Tongue (tissue), 2 donors: Measurements from ENCODE around the gene SH3GLB1. TPM values are rescaled to one million over a fixed set of nuclear protein-coding genes. Genes with fewer than 3 reads are reported as not detected.
A peak's percentile ranks its signal among the peaks of the same experiment; 100 is the strongest.

ENCODE experiments used
- DNase-seq: peaks from one replicate; pipeline ENCODE4 v3.0.0-alpha.2; 2015
- total RNA-seq: library from RNA; depleted of rRNA; stranded (reverse); fragments of >200 nt; gene quantifications from one replicate; pipeline ENCODE4 v1.2.3, GENCODE V29; 2014

The SH3GLB1 gene
- total RNA-seq, 1 donor from 2014 or later, result 119 TPM

DNA sequence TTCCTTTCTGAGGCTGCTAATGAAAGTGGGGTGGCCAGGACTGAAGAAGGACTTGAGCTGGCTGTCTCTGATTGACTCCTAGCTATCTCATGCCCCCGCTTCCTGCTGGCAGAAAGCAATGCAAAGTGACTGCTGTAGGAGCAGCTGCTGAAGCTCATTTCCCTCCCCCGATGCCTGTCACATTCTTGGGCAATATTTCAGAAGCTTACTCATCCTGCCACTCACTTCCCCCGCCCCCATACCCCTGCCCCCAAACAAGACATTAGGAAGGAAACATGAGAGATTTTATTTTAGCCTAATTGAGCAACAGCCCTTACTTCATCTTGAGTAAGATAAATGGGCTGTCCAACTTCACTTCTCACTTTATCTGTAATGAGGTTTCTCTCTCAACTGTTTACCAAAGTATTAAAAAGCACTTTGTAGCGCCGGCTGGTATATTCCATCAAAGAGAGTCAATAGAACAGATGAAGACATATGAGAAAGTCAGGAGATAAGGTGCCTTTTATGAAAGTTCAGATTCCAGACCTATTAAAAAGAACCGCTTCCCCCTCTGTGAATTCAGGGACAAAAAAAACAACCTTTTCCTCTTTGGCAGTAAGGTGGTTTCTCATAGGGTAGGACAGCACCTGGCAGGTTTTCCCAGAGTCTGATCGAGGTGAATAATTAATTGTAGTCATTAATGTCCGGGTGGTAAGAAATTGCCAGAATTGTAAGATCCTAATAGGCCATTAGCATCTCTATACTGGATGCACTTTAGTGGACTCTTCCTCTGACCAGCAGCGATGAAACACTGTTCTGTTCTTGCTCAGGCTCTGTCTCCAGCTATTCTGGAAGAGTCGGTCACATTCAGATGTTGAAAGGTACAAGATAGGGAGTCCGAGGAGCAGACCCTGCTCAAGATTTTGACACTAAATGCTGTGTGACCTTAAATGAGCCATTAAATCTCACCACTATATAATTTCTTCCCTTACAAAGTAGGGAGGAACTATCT, 70.2 kb downstream of the SH3GLB1 start:
- DNase-seq, result peak; percentile 90

DNA sequence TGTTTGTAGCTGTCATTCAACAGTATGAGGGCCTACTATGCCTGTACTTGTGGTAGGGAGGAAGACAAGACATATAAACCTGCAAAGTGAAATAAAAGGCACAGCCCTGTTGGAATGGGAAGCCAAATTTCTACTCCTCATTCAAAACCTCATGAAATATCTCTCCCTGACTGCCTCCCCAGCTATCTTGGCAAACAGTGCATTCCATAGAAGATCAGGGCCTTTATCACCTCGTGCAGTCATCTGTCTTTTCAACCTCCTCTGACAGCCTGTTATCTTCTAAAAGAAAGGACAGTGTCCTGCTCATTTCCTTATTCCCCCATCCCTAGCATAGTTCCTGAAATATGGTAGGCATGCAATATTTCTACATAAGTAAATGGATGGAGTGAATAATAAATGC, 71.0 kb downstream of the SH3GLB1 start:
- no peak for DNase-seq

DNA sequence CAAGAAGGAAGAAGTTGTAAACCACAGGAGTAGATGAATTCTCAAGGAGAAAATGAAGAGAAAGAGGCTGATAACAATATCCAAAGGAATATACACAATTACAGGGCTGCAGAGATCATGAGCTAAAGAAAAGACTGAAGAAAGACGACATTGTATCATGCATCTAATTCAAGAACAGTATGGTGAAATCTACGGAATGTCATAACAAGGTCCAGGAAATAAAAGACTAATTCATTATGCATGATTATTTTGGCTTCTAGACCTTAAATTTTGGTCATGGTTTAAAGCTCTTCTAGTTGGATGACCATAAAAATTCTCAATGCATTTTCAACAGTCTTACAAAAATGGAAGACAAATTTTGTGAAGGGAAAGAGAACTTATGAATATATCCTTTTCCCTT, 71.7 kb downstream of the SH3GLB1 start:
- no peak for DNase-seq

DNA sequence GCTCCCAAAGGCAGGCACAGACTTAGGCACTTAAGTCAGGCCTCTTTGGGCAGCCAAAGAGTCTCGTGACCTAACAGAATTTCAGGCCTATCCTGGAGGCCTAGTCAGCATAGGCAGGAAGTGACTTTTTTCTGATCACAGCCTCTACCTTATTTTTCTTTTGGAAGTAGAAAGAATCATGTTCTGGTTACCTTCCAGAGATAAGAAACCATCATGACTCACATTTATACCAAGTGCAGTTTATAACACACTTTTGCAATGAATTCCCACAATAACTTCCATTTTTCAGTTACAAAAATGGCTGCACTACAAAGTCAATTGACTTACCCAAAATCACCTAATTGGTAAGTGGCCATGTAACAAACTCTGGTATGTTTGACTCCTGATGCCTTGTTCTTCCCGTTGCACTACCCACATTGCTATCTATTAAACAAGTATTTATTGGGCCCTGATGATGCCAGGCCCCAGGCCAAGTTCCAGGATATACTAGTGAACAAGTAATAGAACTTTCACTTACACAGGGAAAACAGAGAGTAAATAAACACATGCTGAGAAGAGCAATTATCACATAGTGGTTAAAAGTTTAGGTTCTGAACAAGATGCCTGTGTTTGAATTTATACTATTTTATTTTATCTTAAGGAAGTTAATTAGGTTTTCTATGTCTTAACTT, 74.3 kb downstream of the SH3GLB1 start:
- no peak for DNase-seq

DNA sequence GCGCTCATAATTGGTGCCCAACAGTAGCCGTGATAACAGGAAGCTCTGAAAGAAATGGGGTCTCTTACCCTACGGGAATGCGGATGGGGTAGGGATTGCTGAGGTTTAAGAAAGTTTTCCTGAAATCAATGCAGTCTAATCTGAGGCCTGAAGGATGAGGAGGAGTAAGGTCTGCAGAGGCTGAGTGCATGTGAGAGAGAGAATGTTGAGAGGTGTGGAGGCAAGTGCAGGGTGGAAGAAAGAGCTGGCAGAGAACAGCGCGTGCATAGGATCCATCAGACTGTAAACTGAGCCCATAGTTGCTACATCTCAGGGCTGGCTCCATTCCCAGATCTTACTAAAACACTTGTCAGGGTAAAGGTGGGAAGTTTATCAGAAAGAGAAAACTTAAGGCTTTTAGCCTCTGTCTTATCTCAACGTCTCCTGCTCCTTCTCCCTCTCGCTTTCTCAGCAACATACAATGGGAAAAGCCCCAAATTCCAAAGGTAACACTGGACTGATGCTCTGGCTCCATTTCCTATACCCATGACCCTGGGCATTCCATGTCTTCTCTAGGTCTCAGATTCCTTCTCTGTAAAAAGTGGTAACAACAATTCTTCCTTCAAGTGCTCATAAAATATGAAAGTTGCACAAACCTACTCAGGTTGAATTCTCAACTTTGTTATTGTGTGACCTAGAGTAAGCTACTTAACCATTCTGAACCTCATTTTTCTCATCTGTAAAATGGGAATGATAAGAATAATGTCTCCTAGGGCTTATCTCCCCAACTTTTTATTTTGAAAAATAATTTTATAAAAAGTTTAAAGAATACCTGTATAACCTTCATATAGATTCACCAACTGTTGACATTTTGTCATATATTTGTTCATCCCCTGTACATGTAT, 75.2 kb downstream of the SH3GLB1 start:
- DNase-seq, result peak; percentile 57

DNA sequence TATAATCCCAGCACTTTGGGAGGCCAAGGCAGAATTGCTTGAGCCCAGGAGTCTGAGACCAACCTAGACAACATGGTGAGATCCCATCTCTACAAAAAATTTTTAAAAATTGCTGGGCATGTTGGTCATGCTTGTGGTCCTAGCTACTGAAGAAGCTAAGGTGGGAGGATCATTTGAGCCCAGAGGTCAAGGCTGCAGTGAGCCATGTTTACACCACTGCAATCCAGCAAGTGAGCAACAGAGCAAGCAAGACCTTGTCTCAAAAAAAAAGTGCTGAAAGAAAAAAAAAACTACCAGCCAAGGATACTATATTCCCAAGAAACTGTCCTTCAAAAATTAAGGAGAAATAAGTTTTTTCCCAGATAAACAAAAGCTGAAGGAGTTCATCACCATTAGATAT, 78.1 kb downstream of the SH3GLB1 start:
- DNase-seq, result no peak

DNA sequence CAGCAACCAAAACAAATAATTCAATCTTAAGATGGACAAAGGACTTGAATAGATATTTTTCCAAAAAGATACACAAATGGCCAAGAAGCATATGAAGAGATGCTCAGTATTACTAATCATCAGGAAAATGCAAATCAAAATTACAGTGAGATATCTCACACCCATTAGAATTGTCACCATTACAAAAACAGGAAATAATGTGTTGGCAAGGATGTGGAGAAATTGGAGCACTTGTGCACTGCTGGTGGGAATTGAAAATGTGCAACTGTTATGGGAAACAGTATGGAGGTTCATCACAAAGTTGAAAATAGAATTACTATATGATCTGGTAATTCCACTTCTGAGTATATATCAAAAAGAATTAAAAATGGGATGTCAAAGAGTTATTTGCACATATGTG, 83.2 kb downstream of the SH3GLB1 start:
- DNase-seq, result no peak

DNA sequence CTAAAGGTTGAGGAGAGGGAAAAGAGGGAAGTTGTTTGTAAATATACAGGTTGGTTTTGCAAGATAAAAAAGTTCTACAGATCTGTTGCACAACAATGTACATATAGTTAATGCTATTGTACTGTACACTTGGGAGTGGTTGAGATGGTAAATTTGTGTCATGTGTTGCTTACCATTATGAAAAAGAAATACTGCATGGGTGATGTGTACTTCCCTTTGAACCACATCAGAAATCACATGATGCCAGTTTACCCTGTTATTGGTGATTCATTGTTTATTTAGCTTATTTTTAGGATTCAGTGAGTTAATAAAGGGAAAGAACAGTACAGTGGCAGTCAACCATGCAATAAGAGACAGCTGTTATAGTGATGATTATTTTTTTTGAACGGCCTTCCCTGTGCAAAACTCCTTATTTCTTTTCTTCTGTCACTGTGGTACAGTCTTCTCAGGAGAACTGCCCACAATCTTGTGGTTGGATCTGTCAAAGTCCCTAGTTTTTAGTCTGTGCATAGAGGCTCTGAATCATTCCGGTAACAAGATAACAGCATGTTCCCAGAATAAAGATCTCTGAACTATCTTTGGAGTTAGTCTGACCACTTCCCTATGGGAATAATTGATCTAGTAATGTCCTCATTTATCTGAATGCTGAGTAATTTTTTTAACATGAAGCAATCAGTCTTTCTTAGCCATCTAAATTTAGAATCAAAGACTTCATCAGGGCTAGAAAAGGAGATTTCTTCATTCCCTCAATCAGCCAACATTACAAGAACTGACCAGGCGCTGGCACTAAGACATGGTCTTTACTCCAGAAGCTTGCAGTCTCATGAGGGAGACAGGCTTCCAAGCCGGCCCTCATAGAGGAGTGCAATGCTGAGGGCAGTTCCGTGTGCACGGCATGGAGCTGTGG, 84.2 kb downstream of the SH3GLB1 start:
- no peak for DNase-seq

DNA sequence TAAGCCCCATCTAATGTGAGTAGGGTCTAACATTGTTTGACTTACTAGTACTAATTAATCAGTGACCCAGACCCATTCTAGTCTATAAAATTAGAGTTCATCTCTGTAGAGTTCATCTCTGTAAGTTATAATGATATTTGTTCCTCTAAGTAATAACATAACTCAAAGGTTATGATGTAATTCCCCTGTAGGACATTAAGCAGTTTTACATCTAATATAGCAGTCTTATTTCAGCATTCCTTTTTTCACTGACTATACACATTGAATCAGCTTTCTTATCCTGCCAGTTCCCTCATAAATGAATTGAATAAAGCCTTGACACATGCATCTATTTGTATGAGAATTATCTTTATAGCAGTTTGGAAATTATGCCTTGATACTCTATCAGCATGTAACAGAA, 90.9 kb downstream of the SH3GLB1 start:
- no peak for DNase-seq

Other genes starting within 250 kb of the SH3GLB1 start
- not detected for gene CLCA1, start 235.6 kb upstream of the SH3GLB1 start, total RNA-seq
- gene CLCA4, start 157.5 kb upstream of the SH3GLB1 start, total RNA-seq, result 1.7 TPM
- 130 TPM for gene SELENOF, start 209.6 kb downstream of the SH3GLB1 start, total RNA-seq
- 24.0 TPM for gene HS2ST1, start 210.1 kb downstream of the SH3GLB1 start, total RNA-seq